Hematopoietic multipotent progenitor cell (in vitro differentiated cells): ENCODE measurements around the gene RNU6-8. TPM values are rescaled to one million over a fixed set of nuclear protein-coding genes. Genes with fewer than 3 reads are reported as not detected.

Source experiments
- DNase-seq, 3 donors: peaks; one replicate each; pipeline ENCODE4 v3.0.0-alpha.2; 2011 to 2015; ENCODE audit warnings: low read depth in 2 of 3, low spot score in 2 of 3
- total RNA-seq: library from RNA; depleted of rRNA; stranded (reverse); fragments of >200 nt; gene quantifications from one replicate; pipeline ENCODE4 v1.2.3, GENCODE V29; 2012

Gene RNU6-8
- total RNA-seq, 1 donor, result not detected

GRCh38 chr14:32205984-32206383, 2.9 kb upstream of the RNU6-8 start:
- no peak for DNase-seq

- DNase-seq, result no peak
Observed at GRCh38 chr14:32205554-32205953, 2.5 kb upstream of the RNU6-8 start.

- DNase-seq, result peak in 2 of 3 donors; percentile 7 to 35
Observed at GRCh38 chr14:32203928-32204357, 874 bp upstream of the RNU6-8 start.

- DNase-seq, result peak; percentile 14 to 39 (median 21)
Observed at GRCh38 chr14:32202491-32202997, 525 bp downstream of the RNU6-8 start.

GRCh38 chr14:32201816-32202490, 1.1 kb downstream of the RNU6-8 start, which contains the start of gene RNU6-7:
Gene RNU6-7 (plus strand): TSS chr14:32202045.
- peak; percentile 44 to 79 (median 58) for DNase-seq

GRCh38 chr14:32201193-32201815, 1.8 kb downstream of the RNU6-8 start:
- peak; percentile 44 to 87 (median 86) for DNase-seq

GRCh38 chr14:32200368-32201192, 2.5 kb downstream of the RNU6-8 start:
- peak in 2 of 3 donors; percentile 18 to 23 for DNase-seq

- no peak for DNase-seq
Observed at GRCh38 chr14:32197919-32198318, 5.2 kb downstream of the RNU6-8 start.

GRCh38 chr14:32195636-32196035, 7.4 kb downstream of the RNU6-8 start:
- no peak for DNase-seq

GRCh38 chr14:32193532-32193931, 9.5 kb downstream of the RNU6-8 start:
- DNase-seq, result no peak

- DNase-seq, result no peak
Observed at GRCh38 chr14:32192712-32193373, 10.2 kb downstream of the RNU6-8 start.

GRCh38 chr14:32190673-32191072, 12.4 kb downstream of the RNU6-8 start:
- DNase-seq, result no peak

- DNase-seq, result peak in 1 of 3 donors; percentile 37
Observed at GRCh38 chr14:32189811-32190210, 13.3 kb downstream of the RNU6-8 start.

GRCh38 chr14:32186248-32186647, 16.8 kb downstream of the RNU6-8 start:
- DNase-seq, result no peak

GRCh38 chr14:32185097-32185496, 18.0 kb downstream of the RNU6-8 start:
- no peak for DNase-seq

- peak in 2 of 3 donors; percentile 73 to 82 for DNase-seq
Observed at GRCh38 chr14:32183151-32184058, 19.7 kb downstream of the RNU6-8 start.

- no peak for DNase-seq
Observed at GRCh38 chr14:32171469-32171868, 31.6 kb downstream of the RNU6-8 start.

- peak in 2 of 3 donors; percentile 50 to 84 for DNase-seq
Observed at GRCh38 chr14:32169191-32169590, 33.9 kb downstream of the RNU6-8 start.

GRCh38 chr14:32167907-32168306, 35.2 kb downstream of the RNU6-8 start:
- no peak for DNase-seq
